Retinal pigment epithelial cell (primary cell): Measurements from ENCODE around the gene NAGLU.
"Not testable (repeated sequence)": the region's sequence is repeated elsewhere in the genome, so short reads cannot be mapped to it uniquely, and the experiment has no call there.

Experiments
- DNase-seq: peaks from one replicate; pipeline ENCODE4 v3.0.0-alpha.2; 2010; ENCODE audit warnings: low read depth
- H3K4me3 ChIP-seq: 2 replicates; pipeline ENCODE4 v1.5.1; 2011; ENCODE audit warnings: mild to moderate bottlenecking, low read length, control low read depth, moderate library complexity
- TF ChIP-seq, protein P1 (sequence below): conservative IDR thresholded peaks from 2 replicates; pipeline ENCODE4 v1.5.1; 2011; ENCODE audit warnings: low read depth, low read length, control low read depth, inconsistent platforms

The NAGLU gene

DNA sequence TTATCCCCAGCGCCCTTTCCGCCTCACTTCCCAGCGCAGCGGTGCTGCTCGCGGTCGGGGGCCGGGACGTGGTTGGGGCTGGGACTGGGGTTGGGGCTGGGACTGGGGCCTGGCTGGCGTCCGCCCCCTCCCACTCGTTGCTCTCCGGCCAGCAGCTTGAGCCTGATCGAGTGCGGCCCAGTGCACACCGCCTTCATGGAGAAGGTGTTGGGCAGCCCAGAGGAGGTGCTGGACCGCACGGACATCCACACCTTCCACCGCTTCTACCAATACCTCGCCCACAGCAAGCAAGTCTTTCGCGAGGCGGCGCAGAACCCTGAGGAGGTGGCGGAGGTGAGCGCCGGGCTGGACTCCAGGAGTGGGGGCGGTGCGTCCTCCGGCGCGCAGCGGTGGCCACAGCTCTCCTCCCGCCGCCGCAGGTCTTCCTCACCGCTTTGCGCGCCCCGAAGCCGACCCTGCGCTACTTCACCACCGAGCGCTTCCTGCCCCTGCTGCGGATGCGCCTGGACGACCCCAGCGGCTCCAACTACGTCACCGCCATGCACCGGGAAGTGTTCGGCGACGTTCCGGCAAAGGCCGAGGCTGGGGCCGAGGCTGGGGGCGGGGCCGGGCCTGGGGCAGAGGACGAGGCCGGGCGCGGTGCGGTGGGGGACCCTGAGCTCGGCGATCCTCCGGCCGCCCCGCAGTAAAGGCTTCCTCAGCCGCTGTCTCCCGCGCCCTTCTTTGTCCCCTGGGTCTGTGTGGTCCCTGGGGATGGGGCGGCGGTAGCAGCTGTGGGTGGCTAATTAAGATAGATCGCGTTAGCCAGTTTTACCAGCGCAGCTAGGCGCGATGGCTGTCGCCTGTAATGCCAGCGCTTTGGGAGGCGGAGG lies 18.4 kb downstream of the NAGLU start:
- H3K4me3 ChIP-seq: peak overlapping the region; percentile 83
- TF ChIP-seq, protein P1, sequence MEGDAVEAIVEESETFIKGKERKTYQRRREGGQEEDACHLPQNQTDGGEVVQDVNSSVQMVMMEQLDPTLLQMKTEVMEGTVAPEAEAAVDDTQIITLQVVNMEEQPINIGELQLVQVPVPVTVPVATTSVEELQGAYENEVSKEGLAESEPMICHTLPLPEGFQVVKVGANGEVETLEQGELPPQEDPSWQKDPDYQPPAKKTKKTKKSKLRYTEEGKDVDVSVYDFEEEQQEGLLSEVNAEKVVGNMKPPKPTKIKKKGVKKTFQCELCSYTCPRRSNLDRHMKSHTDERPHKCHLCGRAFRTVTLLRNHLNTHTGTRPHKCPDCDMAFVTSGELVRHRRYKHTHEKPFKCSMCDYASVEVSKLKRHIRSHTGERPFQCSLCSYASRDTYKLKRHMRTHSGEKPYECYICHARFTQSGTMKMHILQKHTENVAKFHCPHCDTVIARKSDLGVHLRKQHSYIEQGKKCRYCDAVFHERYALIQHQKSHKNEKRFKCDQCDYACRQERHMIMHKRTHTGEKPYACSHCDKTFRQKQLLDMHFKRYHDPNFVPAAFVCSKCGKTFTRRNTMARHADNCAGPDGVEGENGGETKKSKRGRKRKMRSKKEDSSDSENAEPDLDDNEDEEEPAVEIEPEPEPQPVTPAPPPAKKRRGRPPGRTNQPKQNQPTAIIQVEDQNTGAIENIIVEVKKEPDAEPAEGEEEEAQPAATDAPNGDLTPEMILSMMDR: no peak
- no peak for DNase-seq

DNA sequence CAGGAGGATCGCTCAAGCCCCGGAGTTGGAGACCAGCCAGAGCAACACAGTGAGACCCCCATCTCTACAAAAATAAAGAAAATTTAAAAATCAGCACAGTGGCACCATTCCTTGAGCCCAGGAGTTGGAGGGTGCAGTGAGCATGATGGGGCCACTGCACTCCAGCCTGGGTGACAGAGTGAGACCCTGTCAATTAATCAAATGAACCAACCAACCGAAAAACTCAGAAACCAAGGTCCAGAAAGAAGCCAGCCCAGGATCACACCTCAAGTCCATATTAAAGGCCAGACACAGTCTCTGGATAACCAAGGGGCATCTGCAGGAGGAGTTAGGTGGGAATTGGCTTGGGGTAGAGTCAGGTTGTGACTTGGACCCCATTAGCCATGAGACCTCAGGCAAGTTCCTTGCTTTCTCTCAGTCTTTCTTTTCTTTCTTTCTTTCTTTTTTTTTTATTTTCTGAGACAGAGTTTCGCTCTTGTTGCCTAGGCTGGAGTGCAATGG lies 19.1 kb downstream of the NAGLU start:
- no peak for DNase-seq
- H3K4me3 ChIP-seq: peak overlapping the region; percentile 83
- TF ChIP-seq, protein P1: no peak

DNA sequence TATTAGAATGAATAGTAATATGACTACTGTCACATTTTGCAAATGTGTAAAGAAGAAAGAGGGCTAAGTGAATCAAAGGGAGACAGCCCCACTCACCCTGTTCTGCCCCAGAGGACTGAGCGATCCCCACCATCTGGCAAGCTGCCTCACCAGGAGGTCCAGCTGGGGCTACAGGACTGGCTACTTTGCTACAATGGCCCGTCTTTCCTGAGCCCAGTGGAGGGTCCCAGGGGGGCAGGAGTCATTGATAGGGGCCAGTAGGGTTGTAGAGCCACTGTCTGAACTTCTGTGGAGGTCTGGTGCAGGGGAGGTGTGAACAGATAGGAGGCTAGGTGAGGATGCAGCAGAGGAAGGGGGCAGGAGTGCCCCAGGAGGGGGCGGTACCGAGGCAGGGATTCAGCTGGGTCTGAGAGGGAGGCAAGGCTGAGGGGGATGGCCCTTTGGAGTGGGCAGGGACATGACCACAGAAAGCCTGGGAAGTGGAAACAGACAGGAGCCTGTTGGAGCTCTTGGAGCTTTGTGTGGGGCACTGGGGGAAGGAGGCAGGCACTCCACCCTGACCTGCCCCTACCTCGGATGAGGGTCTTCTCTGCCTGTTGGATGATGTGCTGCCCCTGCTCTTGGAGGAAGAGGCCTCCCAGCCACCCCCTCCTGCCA lies 20.0 kb downstream of the NAGLU start:
- not testable (repeated sequence) for DNase-seq, H3K4me3 ChIP-seq

DNA sequence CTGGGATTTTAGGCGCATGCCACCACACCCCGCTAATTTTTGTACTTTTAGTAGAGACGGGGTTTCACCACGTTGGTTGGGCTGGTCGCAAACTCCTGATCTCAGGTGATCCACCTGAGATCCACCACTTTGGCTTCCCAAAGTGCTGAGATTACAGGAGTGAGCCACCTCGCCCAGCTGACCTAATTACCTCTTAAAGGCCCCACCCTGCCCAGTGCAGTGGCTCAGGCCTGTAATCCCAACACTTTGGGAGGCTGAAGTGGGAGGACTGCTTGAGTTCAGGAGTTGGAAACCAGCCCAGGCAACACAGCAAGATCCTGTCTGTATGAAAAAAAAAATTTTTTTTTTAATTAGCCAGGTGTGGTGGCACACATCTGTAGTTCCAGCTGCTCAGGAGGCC lies 23.0 kb downstream of the NAGLU start:
- DNase-seq: no peak
- TF ChIP-seq, protein P1: no peak
- H3K4me3 ChIP-seq: no peak overlapping the region

DNA sequence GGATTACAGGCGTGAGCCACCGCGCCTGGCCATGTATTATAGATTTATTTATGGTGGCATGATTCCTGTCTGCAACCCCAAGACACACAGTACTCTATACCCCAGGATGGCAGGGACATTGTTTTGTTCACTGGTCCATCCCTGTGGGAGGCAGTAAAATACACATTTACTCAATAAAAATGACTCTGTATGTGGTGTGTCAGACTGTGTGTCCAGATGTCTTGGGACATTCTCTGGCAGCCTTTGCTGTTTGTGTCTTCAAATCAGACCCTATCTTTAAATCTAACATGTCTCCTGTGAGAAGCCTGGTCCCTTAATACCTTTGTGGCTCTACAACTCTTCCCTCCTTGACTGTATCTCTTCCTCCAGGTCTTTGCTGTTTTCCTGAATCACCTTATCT lies 24.2 kb downstream of the NAGLU start:
- TF ChIP-seq, protein P1: no peak
- no peak overlapping the region for H3K4me3 ChIP-seq

DNA sequence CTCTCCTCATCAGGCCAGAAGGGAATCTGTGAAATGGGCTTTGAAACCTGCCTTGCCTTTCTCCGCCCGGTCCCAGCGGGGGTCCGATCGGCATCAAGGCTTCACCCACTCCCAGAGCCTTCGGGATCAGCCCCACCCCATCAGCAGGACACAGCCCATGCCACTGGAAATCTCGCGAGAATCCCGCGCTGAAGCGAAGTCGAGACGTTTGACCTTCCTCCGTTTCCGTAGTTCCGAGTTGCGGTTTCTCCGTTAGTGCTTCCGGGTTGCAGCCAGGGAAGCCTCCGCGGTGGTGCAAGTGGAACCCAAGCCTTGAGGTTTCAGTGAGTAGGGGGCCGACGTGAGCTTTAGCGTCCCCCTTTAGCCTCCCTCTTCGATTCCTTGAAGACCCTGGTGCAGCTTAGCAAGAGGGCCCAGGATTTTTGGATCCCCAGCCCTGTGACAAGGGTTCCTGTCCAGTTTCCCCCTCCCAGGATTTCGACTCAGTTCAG lies 25.9 kb downstream of the NAGLU start, which contains the start of gene COASY:
Gene COASY (plus strand): TSS at position 252 of the 491 bp plus-strand sequence. CDS start 475 bp downstream, outside the sequence.
- peak; percentile 88 for DNase-seq
- H3K4me3 ChIP-seq: peak within 1 kb of the TSS; percentile 93
- TF ChIP-seq, protein P1: no peak

More for the DNA sequence above, 24.2 kb downstream of the NAGLU start:
- DNase-seq: no peak

DNA sequence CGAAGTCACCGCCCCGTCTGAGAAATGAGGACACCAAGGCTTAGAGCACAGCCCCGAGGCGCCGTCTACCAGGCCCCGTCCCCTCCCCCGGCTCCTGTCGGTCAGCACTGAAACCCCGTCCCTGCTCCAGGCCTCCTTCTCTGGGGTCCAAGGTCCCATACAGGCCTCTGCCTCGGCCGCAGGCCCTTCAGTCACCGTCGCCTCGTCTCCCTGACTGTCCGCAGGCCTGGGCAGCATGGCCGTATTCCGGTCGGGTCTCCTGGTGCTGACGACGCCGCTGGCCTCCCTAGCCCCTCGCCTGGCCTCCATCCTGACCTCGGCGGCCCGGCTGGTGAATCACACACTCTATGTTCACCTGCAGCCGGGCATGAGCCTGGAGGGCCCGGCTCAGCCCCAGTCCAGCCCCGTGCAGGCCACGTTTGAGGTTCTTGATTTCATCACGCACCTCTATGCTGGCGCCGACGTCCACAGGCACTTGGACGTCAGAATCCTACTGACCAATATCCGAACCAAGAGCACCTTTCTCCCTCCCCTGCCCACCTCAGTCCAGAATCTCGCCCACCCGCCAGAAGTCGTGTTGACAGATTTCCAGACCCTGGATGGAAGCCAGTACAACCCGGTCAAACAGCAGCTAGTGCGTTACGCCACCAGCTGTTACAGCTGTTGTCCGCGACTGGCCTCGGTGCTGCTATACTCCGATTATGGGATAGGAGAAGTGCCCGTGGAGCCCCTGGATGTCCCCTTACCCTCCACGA lies 26.5 kb downstream of the NAGLU start:
- DNase-seq: no peak
- H3K4me3 ChIP-seq: peak overlapping the region; percentile 93
- TF ChIP-seq, protein P1: no peak
